Stimulated activated CD4-positive, alpha-beta T cell treated with anti-CD3 and anti-CD28 coated beads, TNF-alpha, amount 100 ng/mL, for 1 hour (primary cell): ENCODE results near the gene ADPRS.

Source experiments
- DNase-seq, 3 donors: peaks; one replicate each; pipeline ENCODE4 v3.0.0-alpha.2; 2020; ENCODE audit warnings: low read depth in 3 of 3, low spot score in 1 of 3

ADPRS gene

DNA sequence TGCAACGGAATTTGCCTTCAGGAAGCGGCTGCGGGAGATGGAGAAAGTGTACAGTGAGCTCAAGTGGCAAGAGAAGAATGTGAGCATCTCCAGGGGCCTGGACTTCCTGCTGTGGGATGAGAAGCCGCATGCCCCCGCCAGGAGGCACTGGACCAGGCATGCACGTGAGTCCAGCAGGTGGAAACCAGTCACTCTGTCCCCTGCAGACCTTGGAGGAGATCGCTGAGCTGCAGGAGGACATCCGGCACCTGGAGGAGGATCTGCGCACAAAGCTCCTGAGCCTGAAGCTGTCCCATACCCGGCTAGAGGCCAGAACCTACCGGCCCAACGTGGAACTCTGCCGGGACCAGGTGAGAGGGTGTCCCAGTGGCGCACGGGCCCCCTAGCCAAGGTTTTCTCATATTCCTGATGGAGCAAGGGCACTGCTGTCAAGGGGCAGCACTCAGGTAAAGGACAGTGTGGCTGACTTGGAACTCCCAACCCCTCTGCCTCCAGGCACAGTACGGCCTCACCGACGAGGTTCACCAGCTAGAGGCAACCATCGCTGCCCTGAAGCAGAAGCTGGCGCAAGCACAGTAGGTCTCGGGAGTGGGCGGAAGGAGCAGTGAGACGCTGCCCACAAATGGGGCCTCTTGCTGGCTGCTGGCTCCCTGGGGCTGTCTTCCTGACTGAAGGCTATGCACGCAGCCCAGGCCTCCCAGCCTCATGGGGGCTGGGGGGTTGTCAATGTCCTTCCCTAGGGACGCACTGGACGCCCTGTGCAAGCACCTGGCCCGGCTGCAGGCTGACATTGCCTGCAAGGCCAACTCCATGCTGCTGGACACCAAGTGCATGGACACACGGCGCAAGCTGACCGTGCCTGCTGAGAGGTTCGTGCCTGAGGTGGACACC is 1.2 kb upstream of the ADPRS start:
- DNase-seq: no peak

DNA sequence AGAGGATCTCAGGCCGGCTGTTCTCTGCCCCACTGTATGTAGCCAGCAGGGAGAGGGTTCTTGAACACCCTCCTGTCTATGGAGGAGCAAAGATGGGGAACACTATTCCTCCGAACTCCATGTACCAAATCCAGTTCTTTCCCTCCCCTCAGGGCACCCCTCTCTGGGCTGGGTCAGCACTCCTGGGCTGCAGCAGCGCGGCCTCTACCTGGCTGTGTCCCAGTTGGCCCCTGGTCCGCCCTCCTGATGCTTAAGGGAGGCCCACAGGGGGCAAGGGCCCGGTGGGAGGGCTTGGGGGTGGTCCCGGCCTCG is 471 bp upstream of the ADPRS start:
- no peak for DNase-seq

DNA sequence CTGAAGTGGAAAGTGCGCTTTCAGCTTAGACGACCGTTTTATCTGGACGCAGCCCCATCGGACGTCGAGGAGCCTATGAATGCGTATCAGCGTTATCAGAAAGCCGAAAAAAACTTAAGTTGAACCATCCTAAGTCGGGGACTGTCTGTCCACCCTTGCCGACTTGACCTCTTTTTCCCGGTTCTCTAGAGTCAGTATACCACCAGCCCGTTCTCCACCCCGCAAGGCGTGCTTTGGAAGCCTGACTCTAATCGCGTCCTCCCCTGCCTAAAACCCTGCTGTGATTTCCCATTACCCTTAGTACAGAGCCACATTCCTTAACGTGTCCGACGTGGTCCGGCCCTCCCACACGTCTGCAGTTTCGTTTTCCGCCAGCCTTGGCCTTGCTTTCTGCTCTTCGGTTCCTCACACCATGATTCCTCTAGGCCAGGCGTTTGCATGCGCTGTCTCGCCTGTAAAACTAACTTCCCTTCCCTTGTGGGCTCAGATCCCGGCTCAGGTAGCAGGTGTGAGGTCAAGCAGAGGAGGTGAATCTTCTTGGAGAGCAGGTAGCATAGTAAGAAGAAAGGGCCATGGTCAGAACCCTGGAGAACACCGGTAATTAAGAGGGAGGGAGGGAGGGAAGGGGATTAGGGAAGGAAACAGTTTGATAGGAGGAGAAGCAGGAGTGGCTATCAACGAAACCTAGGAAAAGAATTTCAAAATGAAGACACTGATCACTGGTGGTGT is 865 bp downstream of the ADPRS start:
- DNase-seq: no peak

DNA sequence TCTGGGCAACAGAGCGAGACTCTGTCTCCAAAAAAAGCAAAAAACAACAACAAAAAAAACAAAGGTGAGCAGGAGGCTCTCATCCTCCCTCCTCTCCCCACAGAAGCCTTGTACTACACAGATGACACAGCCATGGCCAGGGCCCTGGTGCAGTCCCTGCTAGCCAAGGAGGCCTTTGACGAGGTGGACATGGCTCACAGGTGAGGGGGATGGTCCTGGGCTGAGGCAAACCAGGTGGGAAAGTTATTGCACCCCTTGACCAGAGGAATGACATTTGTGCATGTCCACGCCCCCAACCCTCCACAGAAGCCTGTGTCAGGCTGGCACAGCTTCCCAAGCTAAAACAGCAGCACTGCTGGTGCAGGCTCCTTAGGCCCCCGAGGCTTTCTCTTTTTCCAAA is 2.4 kb downstream of the ADPRS start:
- DNase-seq: no peak

DNA sequence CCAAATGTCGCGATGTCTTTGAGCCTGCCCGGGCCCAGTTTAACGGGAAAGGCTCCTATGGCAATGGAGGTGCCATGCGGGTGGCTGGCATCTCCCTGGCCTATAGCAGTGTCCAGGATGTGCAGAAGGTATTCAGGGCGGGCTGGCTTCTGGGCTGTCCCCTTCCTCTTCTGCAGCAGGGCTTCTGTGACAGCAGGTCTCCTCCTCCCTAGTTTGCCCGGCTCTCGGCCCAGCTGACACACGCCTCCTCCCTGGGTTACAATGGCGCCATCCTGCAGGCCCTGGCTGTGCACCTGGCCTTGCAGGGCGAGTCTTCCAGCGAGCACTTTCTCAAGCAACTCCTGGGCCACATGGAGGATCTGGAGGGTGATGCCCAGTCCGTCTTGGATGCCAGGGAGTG is 3.0 kb downstream of the ADPRS start:
- no peak for DNase-seq

DNA sequence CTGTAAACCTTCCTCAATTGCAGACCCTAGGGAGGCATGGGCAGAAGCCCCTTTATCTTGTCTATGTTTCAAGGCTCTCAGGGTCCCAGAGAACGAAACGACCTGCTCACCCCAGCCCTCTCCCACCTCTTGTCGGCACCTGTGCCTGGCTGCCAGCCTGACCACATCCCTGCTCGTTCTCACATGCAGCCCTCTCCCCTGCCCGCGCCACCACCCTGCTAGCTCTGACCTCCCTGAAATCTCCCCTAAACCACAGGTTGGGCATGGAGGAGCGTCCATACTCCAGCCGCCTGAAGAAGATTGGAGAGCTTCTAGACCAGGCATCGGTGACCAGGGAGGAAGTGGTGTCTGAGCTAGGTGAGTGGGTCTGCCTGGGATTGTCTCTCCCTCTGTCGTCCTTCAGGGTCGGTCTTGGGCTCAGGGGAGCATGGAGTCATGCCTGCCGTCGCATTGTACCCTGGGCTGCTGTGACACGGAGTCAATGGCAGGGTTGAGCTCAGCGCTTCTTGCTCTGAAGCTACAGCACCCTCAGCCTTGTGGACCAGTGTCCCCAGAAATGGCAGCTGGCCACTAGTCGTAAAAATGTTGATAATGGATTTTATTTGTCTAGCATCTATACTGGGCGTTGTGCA is 3.6 kb downstream of the ADPRS start:
- no peak for DNase-seq

DNA sequence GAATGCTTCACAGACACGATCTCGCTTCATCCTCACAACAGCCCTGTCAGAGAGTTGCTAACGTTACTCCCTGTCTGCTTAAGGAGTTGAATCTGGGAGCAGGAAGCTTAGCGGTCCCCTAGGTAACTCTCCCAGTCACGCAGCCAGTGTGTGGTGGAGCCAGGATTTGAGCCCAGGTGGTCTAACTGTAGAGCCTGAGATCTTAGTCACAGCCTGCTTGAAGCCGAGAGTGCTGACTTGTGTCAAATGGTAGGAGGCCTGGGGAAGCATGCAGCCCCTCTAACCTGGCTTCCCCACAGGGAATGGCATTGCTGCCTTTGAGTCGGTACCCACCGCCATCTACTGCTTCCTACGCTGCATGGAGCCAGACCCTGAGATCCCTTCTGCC is 4.1 kb downstream of the ADPRS start:
- DNase-seq: no peak

DNA sequence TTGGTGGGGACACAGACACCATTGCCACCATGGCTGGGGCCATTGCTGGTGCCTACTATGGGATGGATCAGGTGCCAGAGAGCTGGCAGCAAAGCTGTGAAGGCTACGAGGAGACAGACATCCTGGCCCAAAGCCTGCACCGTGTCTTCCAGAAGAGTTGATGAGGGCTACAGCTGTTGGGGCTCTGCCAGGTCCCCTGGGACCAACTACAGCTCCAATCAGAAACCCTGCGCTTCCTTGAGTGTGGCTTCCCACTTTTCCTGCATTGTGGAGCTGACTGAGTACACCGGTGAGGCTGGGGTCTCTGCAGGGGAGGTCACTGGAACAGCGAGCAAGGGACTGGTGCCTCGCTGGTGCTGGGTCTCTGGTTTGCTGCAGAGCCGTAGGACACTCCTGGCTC is 4.5 kb downstream of the ADPRS start:
- no peak for DNase-seq

DNA sequence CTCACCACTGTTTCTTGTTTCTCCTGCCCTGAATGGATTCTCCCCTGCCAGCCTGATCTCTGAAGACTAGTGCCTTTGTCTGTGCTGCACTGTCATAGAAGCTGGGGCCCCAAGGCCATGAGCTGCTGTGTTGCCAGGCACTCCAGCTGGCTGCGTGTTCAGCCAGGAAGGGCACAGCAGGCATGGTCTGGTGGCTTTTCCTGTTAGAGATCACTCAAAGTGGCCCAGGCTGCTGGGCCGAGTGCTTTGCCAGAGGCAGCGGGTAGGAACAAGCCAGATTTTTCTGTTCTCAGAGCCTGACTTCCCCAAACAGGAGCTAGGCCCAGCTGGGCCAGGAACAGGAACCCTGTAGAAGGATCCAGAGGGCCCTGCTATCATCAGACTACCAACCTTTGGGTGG is 5.2 kb downstream of the ADPRS start:
- DNase-seq: no peak

DNA sequence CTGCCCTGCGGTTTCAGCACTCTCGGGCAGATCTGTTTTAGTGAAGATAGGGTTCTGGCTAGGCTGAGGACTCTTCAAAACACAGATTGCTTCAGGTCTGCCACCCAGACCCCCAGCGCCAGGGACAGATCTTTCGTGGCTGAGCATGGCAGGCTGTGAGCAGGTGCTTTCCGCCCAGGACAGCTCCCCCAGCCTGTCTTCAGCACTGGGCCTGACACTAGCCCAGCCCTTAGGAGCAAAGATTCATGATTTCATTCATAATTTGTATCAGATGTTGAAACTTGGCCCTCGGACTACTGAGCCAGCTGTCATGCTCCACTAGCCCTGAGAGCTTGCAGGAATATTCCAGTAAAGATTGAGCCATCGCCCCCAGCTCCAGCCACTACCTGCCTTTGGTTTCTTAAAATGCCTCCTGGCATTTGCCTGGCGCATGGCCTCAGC is 5.9 kb downstream of the ADPRS start:
- DNase-seq: no peak

DNA sequence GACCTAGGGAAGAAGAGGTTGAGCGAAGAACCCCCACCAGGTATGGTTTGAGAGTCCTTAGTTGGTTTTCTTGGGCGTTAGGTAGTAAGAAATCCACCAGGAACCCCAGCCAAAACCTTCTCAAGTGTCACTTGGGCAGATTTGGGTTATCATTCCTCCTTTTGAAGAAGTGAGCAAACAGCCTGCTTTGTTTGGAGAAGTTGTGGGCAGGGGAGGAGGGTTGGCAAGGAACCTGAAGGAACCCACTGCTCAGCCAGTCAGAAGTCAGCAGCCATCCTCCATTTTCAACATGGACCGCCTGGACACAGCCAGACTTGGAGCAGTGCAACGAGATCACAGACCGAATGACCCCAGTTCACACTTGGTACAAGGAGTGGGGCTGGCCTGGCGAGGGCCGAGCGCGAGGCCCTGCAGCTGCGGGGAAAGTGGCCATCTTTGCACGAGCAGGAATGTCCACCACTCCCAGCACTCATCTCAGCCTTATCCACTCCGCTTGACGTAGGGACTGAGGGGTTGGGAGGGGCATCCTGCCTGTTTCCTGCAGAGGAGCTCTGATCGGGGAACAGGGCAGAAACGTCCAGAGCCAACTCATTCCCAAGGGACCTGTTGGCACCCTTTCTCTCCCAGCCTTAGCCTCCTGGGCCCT is 7.2 kb downstream of the ADPRS start:
- DNase-seq: no peak

DNA sequence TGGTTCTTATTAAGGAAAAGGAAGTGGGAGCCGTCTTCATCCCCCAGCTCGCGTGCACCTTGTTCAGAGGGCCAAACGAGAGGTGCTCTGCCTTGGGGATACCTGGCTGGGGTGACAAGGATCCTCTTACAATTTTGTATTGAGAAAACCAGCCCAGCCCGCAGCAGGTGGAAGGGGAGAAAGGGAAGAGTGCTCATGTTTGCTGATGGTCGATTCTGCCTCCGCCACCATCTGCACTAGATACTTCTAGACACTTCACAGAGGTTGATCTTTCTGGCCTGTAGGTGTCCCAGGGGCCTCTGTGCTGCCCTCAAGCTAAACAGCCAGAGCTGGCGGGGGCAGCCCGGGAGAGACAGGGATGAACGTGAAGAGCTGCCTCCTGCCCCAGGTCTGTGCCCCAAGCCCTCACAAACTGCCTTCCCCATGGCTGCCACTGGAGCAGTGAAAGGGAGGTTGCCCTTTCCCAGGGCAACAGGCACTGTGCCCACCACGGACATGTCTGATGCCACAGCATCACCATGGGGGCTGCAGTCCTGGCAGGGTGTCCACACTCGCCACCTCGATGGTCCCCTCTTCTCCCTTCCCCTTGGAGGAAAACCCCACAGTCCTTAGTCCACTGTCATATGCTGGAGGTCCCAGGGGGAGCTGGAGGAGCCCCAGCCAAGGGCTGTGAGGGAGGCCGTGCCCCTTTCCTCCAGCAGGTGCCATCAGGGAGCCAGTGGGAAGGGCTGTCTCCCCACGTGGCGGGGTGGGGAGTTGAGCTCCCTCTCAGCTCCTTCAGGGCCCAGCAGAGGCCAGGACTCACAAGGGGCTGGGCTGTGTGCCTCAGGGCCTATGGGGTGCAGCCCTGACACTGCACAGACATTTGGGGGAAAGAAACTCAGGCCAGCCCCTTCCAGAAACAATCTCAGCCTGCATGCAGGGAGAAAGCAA is 8.1 kb downstream of the ADPRS start:
- DNase-seq: no peak

DNA sequence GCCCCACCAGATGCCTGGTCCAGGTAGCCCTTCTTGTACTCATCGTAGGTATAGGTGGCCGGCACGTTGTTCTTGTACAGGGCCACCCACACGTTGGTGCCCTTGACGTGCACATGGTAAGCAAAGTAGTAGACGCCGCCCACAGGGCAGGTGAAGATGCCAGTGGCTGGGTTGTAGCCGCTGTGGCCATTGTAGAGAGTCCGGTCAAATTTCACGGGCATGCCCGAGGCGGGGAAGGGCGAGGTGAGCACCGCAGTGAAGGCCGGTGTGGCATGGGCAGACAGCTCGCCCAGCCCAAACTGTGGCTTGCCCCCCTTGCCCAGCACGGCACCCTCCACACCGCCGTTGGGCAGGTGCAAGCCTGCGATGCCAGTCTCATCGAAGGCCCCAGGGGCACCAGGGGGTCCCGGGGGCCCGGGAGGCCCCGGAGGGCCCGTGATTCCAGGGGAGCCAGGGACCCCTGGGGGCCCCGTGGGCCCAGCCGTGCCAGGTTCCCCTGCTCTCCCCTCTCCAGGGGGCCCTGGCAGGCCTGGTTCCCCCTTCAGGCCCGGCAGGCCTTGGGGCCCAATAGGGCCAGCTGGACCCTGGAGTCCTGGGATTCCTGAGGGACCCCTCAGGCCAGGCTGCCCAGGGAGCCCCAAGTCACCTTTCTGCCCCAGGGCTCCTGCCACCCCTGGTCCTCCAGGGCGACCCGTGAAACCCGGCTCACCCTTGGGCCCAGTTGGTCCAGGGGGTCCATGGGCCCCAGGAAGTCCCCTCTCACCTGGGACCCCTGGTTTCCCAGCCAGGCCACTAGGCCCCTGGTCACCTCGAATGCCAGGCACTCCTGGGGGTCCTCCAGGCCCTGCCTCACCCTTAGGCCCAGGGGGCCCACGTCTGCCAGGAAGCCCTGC is 9.2 kb downstream of the ADPRS start:
- DNase-seq: no peak

DNA sequence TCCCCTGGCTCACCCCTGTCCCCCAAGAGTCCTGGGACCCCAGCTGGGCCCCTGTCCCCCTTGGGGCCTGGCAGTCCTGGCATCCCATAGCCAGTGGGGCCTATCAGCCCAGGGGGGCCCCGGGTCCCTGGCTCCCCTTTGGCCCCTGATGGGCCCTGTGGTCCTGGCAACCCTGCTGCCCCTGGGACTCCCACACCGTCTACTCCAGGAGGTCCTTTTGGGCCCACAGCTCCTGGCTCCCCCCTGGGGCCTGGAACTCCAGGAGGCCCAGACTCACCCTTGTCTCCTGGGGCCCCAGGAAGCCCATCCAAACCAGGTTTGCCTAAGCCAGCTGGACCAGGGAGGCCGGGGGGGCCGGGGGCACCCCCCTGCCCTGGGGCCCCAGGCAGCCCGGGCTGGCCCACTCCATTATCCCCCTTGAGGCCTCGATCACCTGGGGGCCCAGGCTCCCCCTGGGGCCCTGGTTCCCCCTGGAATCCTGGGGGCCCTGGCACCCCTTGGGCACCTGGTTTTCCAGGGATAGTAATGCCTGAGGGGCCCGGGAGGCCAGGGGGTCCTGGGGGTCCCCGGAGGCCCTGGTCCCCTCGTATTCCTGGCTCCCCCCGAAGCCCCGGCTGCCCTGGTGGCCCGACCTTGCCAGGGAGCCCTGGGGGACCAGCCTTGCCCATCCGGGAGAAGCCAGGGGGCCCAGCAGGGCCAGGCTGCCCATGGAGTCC is 10.1 kb downstream of the ADPRS start:
- DNase-seq: no peak

DNA sequence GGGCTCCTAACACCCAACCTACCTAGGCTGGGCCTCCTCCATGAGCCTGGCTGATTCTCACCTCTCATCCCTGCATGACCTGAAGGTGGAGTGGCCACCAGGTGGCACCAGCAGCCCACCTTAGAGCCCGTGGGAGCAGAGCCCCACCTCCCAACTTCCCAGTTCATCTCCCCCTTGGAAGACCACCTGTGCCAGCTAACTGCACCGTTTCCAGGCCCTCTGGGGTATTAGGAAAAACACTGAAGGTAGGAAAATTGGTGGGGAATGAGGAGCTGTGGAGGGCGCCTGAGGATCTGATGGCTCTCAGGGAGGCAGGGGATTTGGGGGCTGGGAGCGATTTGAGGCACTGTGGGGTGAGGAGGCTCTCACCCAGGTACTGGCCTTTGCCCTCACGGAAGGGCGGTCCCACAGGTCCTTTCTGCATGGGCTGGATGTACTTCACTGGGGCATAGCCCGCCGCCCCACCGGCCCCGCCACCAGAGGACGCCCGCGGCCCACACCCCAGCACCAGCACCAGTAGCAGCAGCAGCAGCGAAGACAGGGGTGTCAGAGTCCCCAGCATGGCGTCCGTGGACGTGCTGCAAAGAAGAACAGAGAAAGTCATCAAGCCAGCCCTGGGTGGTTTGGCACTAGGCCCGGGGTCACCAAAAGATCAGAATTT is 11.1 kb downstream of the ADPRS start:
- peak; percentile 22 to 67 (median 45) for DNase-seq

DNA sequence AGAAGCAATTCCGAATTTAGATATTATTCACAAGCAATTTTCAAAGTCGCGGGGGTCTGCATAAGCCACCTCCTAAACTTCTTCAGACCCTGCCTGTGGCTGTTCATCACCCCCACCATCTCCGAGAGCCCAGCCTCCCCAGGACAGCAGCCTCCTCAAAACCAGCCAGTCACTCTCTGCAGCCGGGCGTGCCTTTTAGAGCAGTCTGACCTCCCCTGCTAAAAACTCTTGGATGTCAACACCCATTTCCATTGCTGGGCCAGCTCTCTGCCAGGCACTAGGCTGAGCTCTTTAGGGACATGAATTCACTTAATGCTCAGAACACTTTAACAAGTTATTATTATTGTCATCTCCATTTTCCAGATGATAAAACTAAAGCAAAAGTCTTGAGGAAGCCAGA is 11.7 kb downstream of the ADPRS start:
- DNase-seq: no peak

DNA sequence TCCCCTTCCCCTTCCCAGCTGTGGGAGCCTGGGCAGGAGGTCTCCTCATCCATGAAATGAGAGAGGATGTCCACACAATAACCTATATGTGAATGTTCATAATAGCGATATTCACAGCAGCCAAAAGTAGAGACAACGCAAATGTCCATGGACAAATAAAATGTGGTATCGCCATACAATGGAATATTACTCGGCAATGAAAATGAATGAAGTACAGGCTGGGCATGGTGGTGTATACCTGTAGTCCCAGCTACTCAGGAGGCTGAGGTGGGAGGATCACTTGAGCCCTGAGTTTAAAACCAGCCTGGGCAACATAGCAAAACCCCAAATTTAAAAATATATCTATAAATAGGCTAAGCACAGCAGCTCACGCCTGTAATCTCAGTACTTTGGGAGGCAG is 12.9 kb downstream of the ADPRS start:
- no peak for DNase-seq

DNA sequence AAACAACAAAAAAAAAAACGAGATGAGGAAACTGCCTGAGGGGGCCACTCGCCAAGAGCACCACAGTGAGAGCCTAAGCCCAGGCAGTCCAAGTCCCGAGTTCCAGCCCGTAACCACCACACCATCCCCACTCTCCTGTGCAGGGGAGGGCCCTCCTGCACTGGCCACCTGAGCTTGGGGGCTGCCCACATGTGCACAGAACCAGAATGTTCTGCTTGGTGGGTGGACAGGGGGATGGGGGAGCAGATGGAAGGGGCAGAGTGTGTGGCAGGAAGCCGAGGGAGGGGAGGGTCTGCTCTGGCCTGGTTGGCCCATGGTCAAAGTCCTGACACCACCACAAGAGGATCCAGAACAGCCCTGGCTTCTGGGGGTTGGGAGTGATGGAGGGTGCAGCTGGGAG is 17.6 kb downstream of the ADPRS start:
- DNase-seq: no peak

DNA sequence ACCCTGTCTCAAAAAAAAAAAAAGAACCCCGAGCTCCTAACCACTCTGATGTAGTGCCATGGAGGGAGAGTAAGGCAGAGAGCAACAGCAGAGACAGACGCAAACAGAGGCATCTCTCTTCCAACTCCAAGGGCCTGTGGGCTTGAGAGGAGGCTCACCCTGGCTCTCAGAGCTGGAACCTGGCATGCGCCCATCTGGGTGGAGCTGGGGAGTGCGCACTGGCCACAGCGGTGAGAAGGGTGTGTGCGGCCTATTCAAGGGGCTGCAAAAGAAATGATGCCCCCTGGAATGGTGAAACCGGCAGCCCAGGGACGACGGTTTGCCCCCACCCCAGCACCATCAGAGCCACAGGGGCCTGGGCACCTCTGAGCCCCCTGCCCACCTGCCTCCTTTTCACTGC is 18.7 kb downstream of the ADPRS start:
- DNase-seq: no peak
